HCT116 (cell line): ENCODE data around the gene TBC1D2B. TPM values are rescaled to one million over a fixed set of nuclear protein-coding genes. Genes with fewer than 3 reads are reported as not detected.

ENCODE experiments used
- CTCF ChIP-seq, 3 experiments: fragments of 200-600 bp in 1 of 3; sonication (generic) in 1 of 3; IDR thresholded peaks in 2 of 3; conservative IDR thresholded peaks in 1 of 3; 2 replicates each; pipeline ENCODE4 v1.5.1; 2012 to 2017; ENCODE audit warnings: low read depth in 2 of 3, low read length in 2 of 3, antibody characterized with exemption in 1 of 3, borderline replicate concordance in 1 of 3, control low read depth in 1 of 3, mild to moderate bottlenecking in 1 of 3, mixed read lengths in 1 of 3, mixed run types in 1 of 3, moderate library complexity in 1 of 3; ENCODE audit not compliant: insufficient read depth in 1 of 3
- EZH2phosphoT487 ChIP-seq: fragments of 200-600 bp; IDR thresholded peaks from 2 replicates; pipeline ENCODE4 v1.6.1; 2018; ENCODE audit warnings: antibody characterized with exemption, borderline replicate concordance
- FOSL1 ChIP-seq: IDR thresholded peaks from 2 replicates; pipeline ENCODE4 v1.6.1; 2012; ENCODE audit warnings: low read depth
- JUND ChIP-seq: IDR thresholded peaks from 2 replicates; pipeline ENCODE4 v1.6.1; 2012
- POLR2A ChIP-seq: IDR thresholded peaks from 2 replicates; pipeline ENCODE4 v1.7.0; 2011; ENCODE audit warnings: borderline replicate concordance; ENCODE audit not compliant: insufficient read depth, insufficient read length; ENCODE audit errors: extremely low read depth
- REST ChIP-seq: IDR thresholded peaks from 2 replicates; pipeline ENCODE4 v1.6.1; 2012; ENCODE audit warnings: low read depth
- SP1 ChIP-seq: IDR thresholded peaks from 2 replicates; pipeline ENCODE4 v1.6.1; 2012; ENCODE audit warnings: low read depth
- total RNA-seq: library from RNA; stranded (reverse); gene quantifications from one replicate; pipeline ENCODE4 v1.2.1, GENCODE V29; 2021; ENCODE audit not compliant: unreplicated experiment

Gene TBC1D2B
- total RNA-seq, 1 experiment from 2014 or later, result 16.6 TPM

- no peak for TF ChIP-seq REST
- TF ChIP-seq EZH2phosphoT487, result no peak
- TF ChIP-seq CTCF (IDR thresholded peaks at IDR 0.05 in 2 of 3, conservative IDR thresholded peaks at IDR 0.05 in 1 of 3; ENCODE audit: borderline replicate concordance in 1 of 3, insufficient read depth in 1 of 3, low read depth in 2 of 3, low read length in 2 of 3), result no peak
- no peak for TF ChIP-seq POLR2A
- no peak for TF ChIP-seq FOSL1
- TF ChIP-seq SP1, result no peak
- TF ChIP-seq JUND, result no peak
Observed at GRCh38 chr15:77993374-77993911, 84.1 kb downstream of the TBC1D2B start (continued).
